MM.1S (cell line): ENCODE data around the gene FOXN3.

Experiments used
- EZH2 ChIP-seq: fragments of 300-600 bp; sonication (generic); optimal IDR thresholded peaks from 2 replicates; pipeline ENCODE3; 2017; ENCODE audit warnings: low read depth, mild to moderate bottlenecking, antibody characterized with exemption, low read length, mixed read lengths
- EZH2phosphoT487 ChIP-seq: fragments of 300-600 bp; sonication (generic); IDR thresholded peaks from 2 replicates; pipeline ENCODE4 v1.6.1; 2018; ENCODE audit warnings: antibody characterized with exemption, low read length
- TF ChIP-seq, protein P1 (sequence below): fragments of 300-600 bp; sonication (generic); IDR thresholded peaks from 2 replicates; pipeline ENCODE4 v1.5.1; 2016; ENCODE audit warnings: antibody characterized with exemption, low read length, mixed read lengths

DNA sequence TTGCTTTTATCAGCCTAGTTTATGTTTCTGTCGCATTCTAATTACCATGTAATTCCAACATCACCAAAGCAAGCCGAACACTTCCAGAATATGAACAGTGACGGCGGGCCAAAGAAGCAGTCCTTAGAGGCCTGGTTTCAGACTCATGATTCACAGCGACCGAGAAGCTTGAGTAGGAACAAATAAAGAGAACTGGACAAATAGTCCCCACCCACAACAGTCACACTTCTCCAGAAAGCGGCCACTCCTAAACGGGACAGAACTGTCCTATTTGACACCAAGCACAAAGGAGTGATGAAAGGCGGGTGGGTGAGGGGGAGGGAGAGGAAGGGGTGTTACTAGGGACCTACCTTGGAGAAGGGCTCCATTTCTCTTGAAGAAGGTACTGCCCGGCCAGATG lies 136.4 kb downstream of the FOXN3 start:
- TF ChIP-seq, protein P1, sequence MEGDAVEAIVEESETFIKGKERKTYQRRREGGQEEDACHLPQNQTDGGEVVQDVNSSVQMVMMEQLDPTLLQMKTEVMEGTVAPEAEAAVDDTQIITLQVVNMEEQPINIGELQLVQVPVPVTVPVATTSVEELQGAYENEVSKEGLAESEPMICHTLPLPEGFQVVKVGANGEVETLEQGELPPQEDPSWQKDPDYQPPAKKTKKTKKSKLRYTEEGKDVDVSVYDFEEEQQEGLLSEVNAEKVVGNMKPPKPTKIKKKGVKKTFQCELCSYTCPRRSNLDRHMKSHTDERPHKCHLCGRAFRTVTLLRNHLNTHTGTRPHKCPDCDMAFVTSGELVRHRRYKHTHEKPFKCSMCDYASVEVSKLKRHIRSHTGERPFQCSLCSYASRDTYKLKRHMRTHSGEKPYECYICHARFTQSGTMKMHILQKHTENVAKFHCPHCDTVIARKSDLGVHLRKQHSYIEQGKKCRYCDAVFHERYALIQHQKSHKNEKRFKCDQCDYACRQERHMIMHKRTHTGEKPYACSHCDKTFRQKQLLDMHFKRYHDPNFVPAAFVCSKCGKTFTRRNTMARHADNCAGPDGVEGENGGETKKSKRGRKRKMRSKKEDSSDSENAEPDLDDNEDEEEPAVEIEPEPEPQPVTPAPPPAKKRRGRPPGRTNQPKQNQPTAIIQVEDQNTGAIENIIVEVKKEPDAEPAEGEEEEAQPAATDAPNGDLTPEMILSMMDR, result no peak
- TF ChIP-seq EZH2 (no peak), EZH2phosphoT487 (no peak)
